Measurements from ENCODE around the gene ISL2. TPM values are rescaled to one million over a fixed set of nuclear protein-coding genes. Genes with fewer than 3 reads are reported as not detected.

The ISL2 gene
- polyA plus RNA-seq, 2 of the 4 experiments (the other 2 are of a cell fraction), result 2.6 to 3.2 TPM

DNA sequence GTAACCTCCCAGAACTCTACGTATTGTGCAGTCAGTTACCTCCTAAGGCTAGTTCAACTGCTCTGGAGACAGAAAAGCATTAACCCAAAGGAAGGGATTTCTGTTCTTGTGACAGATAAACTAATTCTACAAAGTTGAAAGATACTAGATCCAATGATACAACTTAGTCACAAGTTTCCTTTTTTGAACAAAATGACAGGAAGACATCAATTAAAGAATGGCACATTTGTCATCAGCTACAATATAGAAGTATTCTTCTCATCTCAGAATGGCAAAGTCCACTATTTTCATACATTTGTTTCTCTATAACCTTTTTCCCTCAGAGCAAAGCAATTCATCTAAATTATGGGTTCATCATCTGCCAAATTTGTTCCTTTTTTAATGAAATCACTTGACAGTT is 43.7 kb downstream of the ISL2 start (continued):
- TF ChIP-seq, protein P1, sequence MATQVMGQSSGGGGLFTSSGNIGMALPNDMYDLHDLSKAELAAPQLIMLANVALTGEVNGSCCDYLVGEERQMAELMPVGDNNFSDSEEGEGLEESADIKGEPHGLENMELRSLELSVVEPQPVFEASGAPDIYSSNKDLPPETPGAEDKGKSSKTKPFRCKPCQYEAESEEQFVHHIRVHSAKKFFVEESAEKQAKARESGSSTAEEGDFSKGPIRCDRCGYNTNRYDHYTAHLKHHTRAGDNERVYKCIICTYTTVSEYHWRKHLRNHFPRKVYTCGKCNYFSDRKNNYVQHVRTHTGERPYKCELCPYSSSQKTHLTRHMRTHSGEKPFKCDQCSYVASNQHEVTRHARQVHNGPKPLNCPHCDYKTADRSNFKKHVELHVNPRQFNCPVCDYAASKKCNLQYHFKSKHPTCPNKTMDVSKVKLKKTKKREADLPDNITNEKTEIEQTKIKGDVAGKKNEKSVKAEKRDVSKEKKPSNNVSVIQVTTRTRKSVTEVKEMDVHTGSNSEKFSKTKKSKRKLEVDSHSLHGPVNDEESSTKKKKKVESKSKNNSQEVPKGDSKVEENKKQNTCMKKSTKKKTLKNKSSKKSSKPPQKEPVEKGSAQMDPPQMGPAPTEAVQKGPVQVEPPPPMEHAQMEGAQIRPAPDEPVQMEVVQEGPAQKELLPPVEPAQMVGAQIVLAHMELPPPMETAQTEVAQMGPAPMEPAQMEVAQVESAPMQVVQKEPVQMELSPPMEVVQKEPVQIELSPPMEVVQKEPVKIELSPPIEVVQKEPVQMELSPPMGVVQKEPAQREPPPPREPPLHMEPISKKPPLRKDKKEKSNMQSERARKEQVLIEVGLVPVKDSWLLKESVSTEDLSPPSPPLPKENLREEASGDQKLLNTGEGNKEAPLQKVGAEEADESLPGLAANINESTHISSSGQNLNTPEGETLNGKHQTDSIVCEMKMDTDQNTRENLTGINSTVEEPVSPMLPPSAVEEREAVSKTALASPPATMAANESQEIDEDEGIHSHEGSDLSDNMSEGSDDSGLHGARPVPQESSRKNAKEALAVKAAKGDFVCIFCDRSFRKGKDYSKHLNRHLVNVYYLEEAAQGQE (IDR thresholded peaks at IDR 0.05), result no peak
- TF ChIP-seq FOSL2 (IDR thresholded peaks at IDR 0.05) (no peak), FOSL2 (CRISPR knock-in tag; IDR thresholded peaks at IDR 0.05) (no peak), FOXS1 (CRISPR knock-in tag; IDR thresholded peaks at IDR 0.05) (no peak), CHD2 (IDR thresholded peaks at IDR 0.05; ENCODE audit: low read length, partially characterized antibody) (no peak), KDM5A (IDR thresholded peaks at IDR 0.05) (no peak), EHMT2 (IDR thresholded peaks at IDR 0.05; ENCODE audit: low read depth) (no peak), ESRRA (IDR thresholded peaks at IDR 0.05; ENCODE audit: borderline replicate concordance, low read length) (no peak)

DNA sequence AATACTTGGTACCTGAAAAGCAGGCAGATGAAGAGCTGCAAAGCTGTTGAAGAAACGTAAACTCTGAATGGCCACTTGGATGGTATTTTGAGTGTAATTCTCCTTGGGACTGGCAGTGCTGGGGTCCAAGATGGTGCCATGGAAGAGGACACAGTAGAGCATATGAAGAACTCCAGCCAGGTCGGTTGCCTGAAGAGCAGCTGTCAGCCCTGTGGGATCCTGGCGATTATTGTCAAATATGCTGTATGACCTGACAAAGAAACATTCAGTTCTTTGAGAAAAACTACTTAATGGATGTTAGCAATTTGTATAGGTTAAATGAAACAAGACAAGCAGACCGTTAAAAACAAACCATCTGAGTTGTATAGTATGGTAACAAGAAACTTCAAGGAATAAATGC is 44.8 kb downstream of the ISL2 start:
- peak; percentile 18 for FAIRE-seq
- Histone ChIP-seq H3K27ac (no peak overlapping the region), H3K4me1 (no peaks in the 10 kb centered on the region; the same call in 2 of the 3 replicates), H3K9me3 (no peaks in the 10 kb centered on the region), H3K4me2 (no peak overlapping the region), H3K4me3 (no peak overlapping the region)
- no peak for TF ChIP-seq ZC3H11A (IDR thresholded peaks at IDR 0.05)
- no peak for TF ChIP-seq RARB (CRISPR knock-in tag; IDR thresholded peaks at IDR 0.05)
- no peak for TF ChIP-seq CHD4 (IDR thresholded peaks at IDR 0.05; ENCODE audit: borderline replicate concordance)
- TF ChIP-seq NPAS2 (CRISPR knock-in tag; IDR thresholded peaks at IDR 0.05; ENCODE audit: borderline replicate concordance), result no peak
- no peak for TF ChIP-seq ZFP36 (IDR thresholded peaks at IDR 0.05; ENCODE audit: borderline replicate concordance, partially characterized antibody)
- TF ChIP-seq NFE2L2 (conservative IDR thresholded peaks at IDR 0.05; ENCODE audit: low read length), result no peak
- TF ChIP-seq, protein P2, sequence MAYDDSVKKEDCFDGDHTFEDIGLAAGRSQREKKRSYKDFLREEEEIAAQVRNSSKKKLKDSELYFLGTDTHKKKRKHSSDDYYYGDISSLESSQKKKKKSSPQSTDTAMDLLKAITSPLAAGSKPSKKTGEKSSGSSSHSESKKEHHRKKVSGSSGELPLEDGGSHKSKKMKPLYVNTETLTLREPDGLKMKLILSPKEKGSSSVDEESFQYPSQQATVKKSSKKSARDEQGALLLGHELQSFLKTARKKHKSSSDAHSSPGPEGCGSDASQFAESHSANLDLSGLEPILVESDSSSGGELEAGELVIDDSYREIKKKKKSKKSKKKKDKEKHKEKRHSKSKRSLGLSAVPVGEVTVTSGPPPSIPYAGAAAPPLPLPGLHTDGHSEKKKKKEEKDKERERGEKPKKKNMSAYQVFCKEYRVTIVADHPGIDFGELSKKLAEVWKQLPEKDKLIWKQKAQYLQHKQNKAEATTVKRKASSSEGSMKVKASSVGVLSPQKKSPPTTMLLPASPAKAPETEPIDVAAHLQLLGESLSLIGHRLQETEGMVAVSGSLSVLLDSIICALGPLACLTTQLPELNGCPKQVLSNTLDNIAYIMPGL (CRISPR knock-in tag; IDR thresholded peaks at IDR 0.05; ENCODE audit: borderline replicate concordance), result no peak
- no peak for TF ChIP-seq RNF2 (IDR thresholded peaks at IDR 0.05; ENCODE audit: borderline replicate concordance, low read depth)
- TF ChIP-seq, protein P1 (IDR thresholded peaks at IDR 0.05), result no peak
- DNase-seq (ENCODE audit: low read depth in 1 of 2, low spot score in 1 of 2), result no peak
- WGBS (ENCODE audit: missing lambda C conversion rate), result 60% methylated on average over 4 of the region's 4 CpGs
- ChIA-PET POLR2A (interaction anchor here (1.8 kb wide), 1 partner anchor 11 kb away, joined by 4 read pairs; no protein-coding TSS in a partner anchor), CTCF (interaction anchor here (1.2 to 1.7 kb wide), 2 partner anchors 10 to 45 kb away, joined by 4 to 8 read pairs; no protein-coding TSS in a partner anchor)
- ATAC-seq, result no peak
